ENCODE measurements around the gene HDAC9. TPM values are rescaled to one million over a fixed set of nuclear protein-coding genes. Genes with fewer than 3 reads are reported as not detected.
A peak's percentile ranks its signal among the peaks of the same experiment; 100 is the strongest.
"Not testable (repeated sequence)": the region's sequence is repeated elsewhere in the genome, so short reads cannot be mapped to it uniquely, and the experiment has no call there.

HDAC9 gene
- polyA plus RNA-seq, 1 experiment, result 2.1 TPM

DNA sequence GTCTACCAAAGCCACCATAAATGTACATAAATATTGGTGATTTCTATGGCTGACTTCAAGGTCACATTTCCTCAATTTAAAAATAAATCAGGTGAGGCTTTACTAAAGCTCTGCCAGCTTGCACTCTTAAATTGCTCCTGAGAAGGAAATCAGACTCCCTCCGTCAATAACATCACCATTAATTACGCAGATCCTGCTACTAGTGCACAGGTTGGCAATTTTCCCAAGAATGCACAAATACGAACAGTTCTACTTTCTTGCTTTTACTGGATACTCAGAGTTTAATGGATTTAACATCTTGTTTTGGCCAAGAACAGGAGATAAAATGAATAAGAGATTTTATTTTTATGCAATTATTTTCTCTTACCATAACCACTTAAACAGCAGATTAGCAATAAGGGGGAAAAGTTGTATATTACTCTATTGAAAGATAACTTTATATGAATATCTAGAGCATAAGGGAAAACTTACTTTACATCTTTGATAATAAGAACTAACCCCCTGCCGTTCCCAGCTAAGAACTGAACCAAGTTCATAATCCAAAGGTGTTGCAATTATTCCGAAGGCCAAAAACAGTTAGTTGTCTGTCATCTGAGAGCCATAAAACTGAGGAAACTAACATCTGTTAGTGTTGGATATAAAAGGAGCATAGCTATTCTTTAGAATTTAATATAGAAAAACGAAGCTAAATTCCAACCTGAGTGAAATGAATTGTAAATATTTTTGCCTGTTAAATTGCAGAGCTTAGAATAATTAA lies 481.3 kb downstream of the HDAC9 start:
- ChIA-PET POLR2A (interaction anchor here (1.3 kb wide), 1 partner anchor 141 kb away, joined by 3 read pairs; the partner anchor contains the start of gene TWIST1), CTCF (interaction anchor here (1.1 kb wide), 1 partner anchor 18 kb away, joined by 3 read pairs; no protein-coding TSS in a partner anchor)
- no peaks in the 10 kb centered on the region for H3K27me3 ChIP-seq (ENCODE audit: control insufficient read depth, insufficient read depth, low read length)
- TF ChIP-seq CTCF (IDR thresholded peaks at IDR 0.05; ENCODE audit: low read depth, low read length), result no peak
- H3K27ac ChIP-seq (ENCODE audit: low read depth, low read length), result no peak overlapping the region
- no peak overlapping the region for H3K4me3 ChIP-seq (ENCODE audit: low read depth, low read length)
- DNase-seq (ENCODE audit: low read depth, low spot score), result no peak
- H3K9me3 ChIP-seq (ENCODE audit: control insufficient read depth, insufficient read depth, low read length), result no peaks in the 10 kb centered on the region

DNA sequence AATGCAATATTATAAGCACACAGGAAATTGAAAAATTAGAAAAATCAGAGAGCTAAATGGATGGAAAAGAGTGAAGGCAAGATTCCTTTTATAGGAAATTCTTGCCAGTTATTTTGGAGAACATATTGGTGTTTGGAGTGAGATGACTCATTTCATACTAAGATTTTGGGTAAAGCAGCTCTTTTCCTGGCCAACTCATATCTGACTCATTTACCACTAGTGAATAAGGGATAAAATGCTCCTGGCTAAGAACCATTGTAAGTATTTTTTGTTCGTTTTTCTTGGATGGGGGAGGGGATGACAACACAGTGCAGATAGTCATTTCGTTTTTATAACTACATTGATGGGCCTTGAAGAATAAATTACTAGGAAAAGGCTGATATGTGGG lies 482.6 kb downstream of the HDAC9 start:
- ChIA-PET POLR2A (interaction anchor here (1.3 kb wide), 1 partner anchor 140 kb away, joined by 3 read pairs; the partner anchor contains the start of gene TWIST1), CTCF (interaction anchor here (0.5 to 1.1 kb wide), 2 partner anchors 17 to 138 kb away, joined by 3 read pairs; no protein-coding TSS in a partner anchor)
- no peaks in the 10 kb centered on the region for H3K9me3 ChIP-seq (ENCODE audit: control insufficient read depth, insufficient read depth, low read length)
- no peaks in the 10 kb centered on the region for H3K27me3 ChIP-seq (ENCODE audit: control insufficient read depth, insufficient read depth, low read length)
- no peak overlapping the region for H3K4me3 ChIP-seq (ENCODE audit: low read depth, low read length)
- DNase-seq (ENCODE audit: low read depth, low spot score), result peak; percentile 71
- no peak for TF ChIP-seq CTCF (IDR thresholded peaks at IDR 0.05; ENCODE audit: low read depth, low read length)
- no peak overlapping the region for H3K27ac ChIP-seq (ENCODE audit: low read depth, low read length)

DNA sequence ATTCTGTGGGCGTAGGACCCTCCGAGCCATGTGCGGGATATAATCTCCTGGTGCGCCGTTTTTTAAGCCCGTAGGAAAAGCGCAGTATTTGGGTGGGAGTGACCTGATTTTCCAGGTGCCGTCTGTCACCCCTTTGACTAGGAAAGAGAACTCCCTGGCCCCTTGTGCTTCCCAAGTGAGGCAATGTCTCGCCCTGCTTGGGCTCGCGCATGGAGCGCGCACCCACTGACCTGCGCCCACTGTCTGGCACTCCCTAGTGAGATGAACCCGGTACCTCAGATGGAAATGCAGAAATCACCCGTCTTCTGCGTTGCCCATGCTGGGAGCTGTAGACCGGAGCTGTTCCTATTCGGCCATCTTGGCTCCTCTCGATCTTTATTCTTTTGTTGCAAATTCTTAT lies 495.2 kb downstream of the HDAC9 start:
- POLR2A ChIA-PET; DNase-seq (ENCODE audit: low read depth, low spot score); CTCF ChIA-PET; H3K27me3 ChIP-seq (ENCODE audit: control insufficient read depth, insufficient read depth, low read length); H3K27ac ChIP-seq (ENCODE audit: low read depth, low read length); H3K9me3 ChIP-seq (ENCODE audit: control insufficient read depth, insufficient read depth, low read length); H3K4me3 ChIP-seq (ENCODE audit: low read depth, low read length): not testable (repeated sequence)

DNA sequence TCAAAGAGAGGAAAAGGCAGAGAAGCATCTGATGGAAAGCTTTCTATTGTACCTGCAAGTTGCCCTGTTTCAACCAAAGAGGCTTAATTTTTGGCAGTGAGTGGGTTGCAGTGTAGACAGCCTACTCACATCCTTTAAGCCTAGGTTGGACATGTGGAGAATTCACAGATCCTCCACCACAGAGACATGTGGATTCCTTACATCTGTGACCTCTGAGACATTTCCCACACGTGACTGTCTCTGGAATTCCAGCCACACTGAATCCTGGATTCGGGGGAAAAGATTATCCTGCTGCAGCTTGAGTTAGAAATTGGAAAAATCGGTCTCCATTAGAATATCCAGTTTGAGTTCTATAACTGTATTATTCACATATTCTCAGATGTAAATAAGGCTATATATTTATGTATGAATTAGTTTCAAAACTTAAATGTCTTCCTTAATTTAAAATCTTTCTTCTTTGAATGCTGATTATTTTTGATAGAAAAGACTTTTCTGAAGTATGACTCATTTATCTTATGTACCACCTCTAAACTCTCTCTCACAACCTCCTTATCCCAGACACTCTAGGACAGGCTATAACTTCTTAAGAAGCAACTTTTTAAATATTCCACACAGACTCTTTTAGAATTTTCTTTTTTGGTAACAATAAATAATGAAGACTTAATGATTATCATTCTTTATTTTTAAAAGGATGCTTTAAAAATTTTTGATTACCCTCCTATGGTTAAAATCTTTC lies 498.6 kb downstream of the HDAC9 start:
- Histone ChIP-seq H3K27me3 (ENCODE audit: control insufficient read depth, insufficient read depth, low read length) (no peaks in the 10 kb centered on the region), H3K9me3 (ENCODE audit: control insufficient read depth, insufficient read depth, low read length) (peaks cover 4% of the 10 kb centered on the region; the same call in 1 of the 2 replicates), H3K27ac (ENCODE audit: low read depth, low read length) (no peak overlapping the region), H3K4me3 (ENCODE audit: low read depth, low read length) (no peak overlapping the region)
- DNase-seq (ENCODE audit: low read depth, low spot score), result no peak
- ChIA-PET POLR2A (interaction anchor here (0.6 kb wide), 1 partner anchor 250 kb away, joined by 3 read pairs; no protein-coding TSS in a partner anchor), CTCF (interaction anchor here (0.6 to 1.2 kb wide), 2 partner anchors 10 to 16 kb away, joined by 3 to 4 read pairs; no protein-coding TSS in a partner anchor)
- no peak for TF ChIP-seq CTCF (IDR thresholded peaks at IDR 0.05; ENCODE audit: low read depth, low read length)

GRCh38 chr7:18995270-18995671 lies 499.7 kb downstream of the HDAC9 start:
- Histone ChIP-seq H3K27ac (ENCODE audit: low read depth, low read length) (no peak overlapping the region), H3K9me3 (ENCODE audit: control insufficient read depth, insufficient read depth, low read length) (peaks cover 4% of the 10 kb centered on the region; the same call in 1 of the 2 replicates), H3K27me3 (ENCODE audit: control insufficient read depth, insufficient read depth, low read length) (no peaks in the 10 kb centered on the region), H3K4me3 (ENCODE audit: low read depth, low read length) (no peak overlapping the region)
- ChIA-PET POLR2A (no interaction called here), CTCF (interaction anchor here (1.1 to 1.2 kb wide), 2 partner anchors 13 to 18 kb away, joined by 3 to 4 read pairs; no protein-coding TSS in a partner anchor)
- no peak for TF ChIP-seq CTCF (IDR thresholded peaks at IDR 0.05; ENCODE audit: low read depth, low read length)
- DNase-seq (ENCODE audit: low read depth, low spot score), result no peak

Measured in AG04450 (cell line).